HG02973 (cell line): ENCODE measurements around the gene SH3PXD2B.
"Not testable (repeated sequence)": the region's sequence is repeated elsewhere in the genome, so short reads cannot be mapped to it uniquely, and the experiment has no call there.

Experiments
- ATAC-seq: cut with Tn5 transposase; IDR thresholded peaks from one replicate; pipeline ENCODE4 v1.9.1; 2021; ENCODE audit warnings: moderate library complexity; ENCODE audit not compliant: unreplicated experiment

The SH3PXD2B gene

DNA sequence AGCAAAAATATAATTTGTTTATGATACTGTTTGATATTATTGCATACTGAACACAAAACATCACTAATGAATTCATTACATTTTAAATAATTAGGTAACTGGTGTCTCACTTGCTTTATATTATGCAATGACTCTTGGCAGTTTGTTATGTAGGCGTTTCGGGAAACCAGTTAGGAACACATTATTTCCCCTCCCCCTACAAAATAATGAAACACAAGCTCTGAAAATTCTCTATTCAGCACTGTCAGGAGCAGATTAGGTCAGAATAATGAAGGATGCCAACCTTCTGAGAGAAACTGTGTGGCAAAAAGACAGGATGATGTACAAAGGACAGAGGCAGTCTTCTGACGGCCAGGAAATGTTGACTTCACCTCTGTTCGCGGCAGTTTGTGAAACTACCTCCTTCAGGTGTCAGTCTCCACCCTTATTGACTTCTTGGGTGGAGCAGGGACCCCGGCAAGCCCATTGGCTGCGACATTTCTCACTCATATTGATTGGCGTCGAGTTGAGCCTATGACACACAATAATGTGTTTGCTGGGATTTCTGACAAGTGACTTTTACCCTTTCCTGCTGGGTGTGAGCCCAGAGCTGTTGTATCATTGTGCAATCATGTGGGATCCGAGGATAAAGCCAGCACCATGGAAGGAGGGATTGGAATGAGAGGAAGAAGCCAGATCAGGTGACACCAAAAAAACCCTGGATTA lies 33.9 kb downstream of the SH3PXD2B start:
- ATAC-seq = no peak

DNA sequence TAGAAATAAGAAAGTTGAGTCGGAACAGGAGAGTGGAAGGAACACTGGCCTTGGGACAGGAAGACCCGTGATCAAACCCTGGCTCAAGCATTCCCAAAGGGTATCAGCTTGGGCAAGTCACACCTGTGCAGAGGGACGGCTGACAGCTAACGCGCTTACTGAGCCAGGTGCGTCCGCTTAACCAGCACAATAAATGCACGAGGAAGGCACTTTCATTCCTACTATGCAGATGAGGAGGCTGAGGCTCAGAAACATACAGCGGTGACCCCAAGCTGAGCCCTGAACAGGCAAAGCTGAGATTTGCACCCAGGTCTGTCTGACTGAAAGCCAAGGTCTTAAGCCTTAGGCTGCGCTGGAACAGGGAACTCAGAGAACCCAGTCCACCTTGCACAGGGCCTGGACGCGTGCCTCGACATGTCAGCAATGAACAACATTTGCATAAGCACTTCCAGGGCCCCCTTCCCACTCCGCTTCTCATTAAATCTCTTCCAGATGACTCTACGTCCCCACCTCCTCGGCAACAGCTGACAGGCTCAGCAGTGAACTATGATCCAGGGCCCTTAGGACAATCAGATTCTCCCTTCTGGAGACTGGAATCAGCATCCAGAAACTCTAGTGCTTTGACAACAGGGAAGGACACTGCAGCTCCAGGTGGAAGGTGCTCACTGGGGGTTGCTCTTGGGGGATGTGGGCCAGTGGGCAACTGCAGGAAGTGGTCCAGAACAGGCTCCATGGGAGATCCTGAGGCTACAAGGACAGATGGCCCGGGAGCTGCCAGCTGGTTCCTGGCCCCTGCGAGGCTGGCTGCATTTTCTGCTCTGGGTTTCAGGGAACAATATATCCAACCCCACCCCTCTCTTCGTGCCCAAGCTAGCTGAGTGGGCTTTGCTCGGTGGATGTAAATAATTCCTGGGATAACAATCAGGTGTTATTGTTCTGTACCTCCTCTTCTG lies 35.2 kb downstream of the SH3PXD2B start:
- ATAC-seq = no peak

DNA sequence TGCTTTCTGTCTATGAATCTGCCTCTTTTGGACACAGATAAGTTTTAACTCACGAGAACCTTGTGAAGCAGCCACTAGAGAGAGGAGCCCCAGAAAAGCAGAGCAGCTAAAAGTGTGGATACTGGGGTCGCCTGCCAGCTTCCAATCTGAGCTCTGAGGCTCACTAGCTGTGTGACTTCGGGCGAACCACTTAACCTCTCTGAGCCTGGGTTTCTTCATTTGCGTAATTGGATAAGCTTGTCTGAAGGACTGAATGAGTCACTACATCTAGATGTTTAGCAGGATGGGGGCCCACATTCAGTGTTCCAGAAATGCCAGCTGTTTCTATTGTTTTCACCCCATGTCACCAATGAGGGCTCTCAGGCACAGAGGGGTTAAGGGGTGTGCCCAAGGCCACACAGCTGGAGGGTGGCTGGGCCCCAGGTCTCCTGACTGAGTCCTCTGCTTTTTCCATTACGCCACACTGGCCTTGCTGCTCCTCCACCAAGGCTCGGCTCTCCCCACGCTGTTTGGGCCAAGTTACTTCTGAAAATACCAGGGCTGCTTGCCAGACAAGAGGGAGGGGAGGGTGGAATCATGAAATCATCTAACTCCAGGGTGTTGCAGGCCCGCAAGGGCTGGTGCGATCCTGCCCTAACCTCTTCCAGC lies 36.2 kb downstream of the SH3PXD2B start:
- ATAC-seq = no peak

DNA sequence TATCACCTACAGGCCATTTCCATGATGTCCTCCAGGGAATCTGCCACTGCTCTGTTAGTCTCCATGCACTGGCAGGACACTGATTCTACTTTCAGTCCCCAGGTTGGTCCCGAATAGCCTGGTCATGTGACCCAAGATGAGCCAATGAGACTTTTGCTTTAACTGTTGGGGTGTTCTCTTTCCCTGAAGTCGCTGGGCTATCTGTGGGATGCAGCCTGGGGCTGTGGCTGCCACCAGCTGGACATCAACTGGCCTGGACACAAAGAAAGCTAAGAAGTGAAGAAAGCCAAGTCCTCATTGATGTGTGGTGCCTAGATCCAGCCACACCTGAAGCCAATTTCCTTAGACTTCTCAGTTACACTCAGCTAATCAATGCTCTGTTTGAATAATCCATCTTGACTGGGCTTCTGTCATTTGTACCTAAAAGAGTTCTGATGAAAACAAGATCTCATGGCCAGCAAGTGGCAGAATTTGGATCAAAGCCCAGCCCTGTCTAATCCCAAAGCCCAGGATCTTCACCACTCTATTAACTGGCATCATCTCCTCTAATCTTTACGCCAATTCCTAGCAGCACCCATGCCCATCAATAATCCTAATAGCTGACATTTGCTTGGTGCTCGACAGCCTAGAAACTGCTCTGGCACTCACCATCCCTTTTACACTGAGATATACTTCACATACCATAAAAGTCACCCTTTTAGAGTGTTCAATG lies 37.0 kb downstream of the SH3PXD2B start:
- no peak for ATAC-seq

DNA sequence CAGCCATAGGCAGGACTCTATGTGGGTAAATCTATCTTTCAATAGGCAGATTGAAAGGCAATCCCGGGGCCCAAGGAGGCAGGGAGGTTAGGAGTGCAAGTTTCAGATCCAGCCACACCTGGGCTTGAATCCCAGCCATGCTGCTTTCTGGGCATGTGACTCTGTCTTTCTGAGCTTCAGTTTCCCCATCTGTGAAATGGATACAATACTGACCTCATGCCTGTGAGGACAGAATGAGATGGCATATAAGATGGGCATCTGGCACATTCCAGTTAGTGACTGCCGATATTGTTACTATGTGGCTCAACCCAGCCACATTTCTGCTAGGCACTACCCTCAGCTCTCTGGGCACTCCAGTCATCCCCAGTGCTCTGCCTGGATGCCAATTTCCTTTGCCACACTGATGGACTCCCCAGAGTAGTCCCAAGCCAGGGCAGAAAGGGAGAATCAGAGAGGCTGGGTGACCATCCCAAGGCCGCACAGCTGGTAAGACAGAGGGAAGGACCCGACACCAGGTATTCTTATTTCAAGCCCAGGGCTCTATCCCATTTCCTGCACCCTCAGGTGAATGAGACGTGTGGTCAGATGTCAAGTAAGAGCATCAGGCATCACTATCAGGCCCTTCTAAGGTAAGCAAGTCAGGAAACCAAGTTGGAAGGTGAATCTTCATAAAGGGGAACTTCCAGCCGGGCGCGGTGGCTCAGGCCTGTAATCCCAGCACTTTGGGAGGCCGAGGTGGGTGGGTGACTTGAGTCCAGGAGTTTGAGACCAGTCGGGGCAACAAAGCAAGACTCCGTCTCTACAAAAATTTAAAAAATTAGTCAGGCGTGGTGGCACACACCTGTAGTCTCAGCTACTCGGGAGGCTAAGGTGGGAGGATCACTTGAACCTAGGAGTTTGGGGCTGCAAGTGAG lies 38.7 kb downstream of the SH3PXD2B start:
- no peak for ATAC-seq

DNA sequence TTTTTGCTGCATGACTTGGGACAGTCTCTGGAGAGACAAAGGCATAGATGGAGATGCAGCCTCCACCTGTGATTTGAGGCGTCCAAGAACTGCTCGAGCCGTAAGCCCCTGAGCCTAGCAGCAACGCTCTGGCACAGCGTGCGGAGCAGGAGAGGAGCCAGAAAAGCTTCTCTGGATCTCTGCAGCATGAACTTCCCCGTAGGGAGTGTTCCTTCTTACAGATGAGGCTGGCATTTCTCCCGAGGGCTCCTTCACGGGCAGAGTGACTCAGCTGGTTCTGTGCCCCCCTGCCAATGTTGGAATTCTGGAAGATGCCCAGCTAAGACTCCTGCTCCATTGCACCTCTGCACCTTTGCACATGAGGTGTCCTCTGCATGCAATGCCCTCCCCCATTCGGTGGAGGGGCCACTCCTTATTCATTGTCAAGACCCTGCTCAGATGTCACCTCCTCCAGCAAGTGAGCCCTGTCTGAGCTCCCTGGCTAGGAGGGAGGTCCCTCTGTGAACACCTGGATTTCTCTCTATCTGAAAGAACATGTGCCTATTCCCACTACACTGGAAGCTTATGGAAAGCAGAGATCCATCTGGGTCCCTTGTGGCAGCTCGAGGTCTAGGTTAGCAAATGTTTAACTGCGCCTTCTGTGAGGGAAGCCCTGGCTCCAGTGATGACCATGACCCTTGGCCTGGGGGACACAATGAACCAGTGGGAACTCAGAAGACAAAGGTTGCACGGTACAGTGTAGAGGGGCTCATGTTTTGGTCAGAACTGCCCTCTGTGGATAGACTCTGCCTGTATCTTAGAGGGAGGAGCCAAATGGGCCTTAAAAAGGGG lies 39.6 kb downstream of the SH3PXD2B start:
- ATAC-seq = no peak

DNA sequence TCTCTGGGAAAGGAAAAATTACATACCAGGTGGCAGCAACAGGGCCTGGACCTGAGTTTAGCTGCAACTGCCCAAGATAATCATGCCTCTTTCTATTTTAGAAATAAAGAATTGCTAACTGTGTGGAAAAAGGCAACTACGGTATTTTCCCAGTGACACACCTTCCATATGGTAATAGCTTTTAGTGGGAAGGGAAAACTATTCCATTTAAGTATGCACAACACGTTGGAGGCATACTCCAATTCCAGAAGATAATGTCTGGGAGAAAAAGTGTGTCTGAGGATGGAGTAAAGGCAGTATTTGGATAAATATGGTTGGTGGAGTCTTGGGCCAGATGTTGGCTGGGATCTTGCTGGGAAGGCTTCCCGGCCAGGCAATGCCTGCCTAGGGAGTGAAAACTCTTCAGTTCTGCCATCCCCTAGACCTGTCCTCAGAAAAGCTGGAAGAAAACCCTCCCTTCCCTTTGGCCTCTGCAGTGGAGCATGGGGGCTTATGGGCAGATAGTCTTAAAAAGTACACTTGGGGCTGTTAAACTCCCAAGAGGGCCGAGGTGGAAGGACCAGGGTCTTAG lies 40.6 kb downstream of the SH3PXD2B start:
- no peak for ATAC-seq

DNA sequence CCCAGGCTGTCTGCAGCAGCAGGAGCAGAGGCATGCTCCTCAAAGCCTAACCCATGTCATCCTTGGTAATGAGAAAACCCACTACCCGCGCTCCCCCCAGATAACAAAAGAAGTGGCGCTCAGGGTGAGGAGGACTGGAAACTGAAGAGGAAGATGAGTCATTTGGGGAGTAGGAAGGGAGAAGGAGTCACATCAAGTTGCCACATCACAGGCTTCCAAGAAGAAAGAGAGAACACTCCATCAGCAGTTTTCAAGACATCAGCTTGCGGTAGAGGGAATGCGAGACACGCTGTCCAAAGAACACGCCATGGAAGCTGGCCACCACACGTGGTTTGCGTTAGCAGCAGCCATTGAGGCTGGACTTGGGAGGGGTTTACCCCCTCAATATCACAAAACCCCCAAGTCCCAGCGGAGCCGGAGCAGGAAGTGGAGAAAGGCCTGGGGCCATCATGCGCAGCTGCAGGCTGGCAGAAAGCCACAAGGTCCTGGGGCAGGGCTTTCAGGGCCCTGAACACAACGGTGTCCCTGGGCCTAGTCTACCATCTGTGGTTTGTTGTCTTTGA lies 41.5 kb downstream of the SH3PXD2B start:
- ATAC-seq = no peak

DNA sequence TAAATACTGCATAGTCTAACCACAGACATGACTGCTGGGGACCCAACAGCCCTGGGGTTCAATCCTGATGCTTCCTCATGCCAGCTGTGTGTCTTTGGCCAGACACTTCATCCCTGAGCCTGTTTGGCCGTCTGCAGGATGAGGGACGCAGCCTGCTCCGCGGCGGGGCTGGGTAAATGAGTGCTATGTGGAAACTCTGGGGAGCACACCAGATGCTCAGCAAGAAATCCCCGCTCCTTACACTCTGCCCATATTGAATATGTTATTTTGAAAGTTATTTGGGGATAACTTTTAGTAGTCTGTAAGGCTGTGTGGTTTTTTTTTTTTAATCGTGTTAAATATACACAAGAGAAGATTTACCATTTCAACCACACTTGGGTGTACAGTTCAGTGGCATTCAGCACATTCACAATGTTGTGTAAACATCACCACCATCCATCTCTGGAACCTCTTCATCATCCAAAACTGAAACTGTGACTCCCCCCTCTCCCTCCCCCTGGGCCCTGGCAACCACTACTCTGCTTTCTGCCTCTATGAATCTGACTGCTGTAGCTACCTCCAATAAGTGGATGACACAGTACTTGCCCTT lies 42.7 kb downstream of the SH3PXD2B start:
- ATAC-seq = no peak

DNA sequence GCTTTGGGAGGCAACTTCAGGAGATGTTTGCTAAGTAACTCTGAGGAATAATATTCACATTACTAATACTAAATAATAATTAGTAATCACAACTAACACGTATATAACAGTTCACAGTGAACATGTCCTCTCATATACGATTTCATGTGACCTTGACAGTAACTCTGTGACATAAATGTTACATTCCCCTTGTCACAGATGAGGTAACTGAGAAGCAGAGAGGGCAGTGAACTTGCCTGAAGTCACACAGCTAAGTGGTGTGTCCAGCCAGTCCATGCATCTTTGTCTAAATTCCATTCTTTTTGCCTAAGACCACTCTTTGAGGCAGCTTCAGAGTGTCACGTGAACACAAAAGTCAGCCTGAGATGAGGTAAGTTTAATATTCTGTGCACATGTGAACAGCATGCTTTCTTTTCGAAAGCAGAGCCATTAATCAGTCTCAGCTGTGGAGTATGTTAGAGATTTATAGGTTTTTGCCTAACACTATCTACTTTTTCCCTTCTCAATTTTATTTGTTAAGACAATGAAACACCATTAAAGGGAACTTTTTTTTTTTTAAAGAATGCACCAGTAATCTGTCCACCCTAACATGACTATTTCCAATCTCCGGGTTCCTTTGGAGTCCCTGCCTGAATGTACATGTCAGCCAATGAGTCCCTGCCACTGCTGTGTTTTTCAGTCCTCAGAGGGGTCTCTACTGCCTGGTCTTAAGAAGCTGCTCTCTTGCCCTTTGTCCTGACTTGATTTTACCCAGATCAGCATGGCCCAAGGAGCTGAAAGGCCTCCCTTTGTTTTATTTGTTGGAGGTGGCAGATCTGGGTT lies 43.5 kb downstream of the SH3PXD2B start:
- no peak for ATAC-seq

DNA sequence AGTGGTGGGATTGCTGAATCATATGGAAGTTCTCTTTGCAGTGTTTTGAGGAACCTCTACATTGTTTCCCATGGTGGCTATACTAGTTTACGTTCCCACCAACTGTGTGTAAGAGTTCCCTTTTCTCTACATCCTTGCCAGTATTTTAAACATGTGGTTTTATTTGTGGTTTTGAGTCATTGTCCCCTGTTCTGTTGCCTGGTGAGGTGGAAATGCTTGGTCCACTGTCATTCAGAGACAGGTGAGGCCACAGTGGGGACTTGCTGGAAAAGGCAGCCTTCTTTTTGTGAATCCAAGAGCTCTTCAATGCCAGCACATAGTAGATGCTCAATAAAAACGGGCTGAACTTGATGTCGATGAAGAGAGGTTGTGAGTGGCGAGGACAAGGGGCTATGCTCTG lies 44.2 kb downstream of the SH3PXD2B start:
- no peak for ATAC-seq

DNA sequence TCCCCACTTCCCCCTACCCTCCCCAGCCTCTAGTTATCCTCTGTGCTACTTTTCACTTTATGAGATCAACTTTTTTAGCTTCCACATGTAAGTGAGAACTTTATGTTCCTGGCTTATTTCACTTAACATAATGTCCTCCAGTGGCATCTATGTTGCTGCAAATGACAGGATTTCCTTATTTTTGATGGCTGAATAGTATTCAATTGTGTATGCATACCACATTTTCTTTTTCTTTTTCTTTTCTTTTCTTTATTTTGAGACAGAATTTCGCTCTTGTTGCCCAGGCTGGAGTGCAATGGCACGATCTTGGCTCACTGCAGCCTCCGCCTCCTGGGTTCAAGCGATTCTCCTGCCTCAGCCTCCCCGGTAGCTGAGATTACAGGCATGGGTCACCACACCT lies 44.8 kb downstream of the SH3PXD2B start:
- ATAC-seq = not testable (repeated sequence)

DNA sequence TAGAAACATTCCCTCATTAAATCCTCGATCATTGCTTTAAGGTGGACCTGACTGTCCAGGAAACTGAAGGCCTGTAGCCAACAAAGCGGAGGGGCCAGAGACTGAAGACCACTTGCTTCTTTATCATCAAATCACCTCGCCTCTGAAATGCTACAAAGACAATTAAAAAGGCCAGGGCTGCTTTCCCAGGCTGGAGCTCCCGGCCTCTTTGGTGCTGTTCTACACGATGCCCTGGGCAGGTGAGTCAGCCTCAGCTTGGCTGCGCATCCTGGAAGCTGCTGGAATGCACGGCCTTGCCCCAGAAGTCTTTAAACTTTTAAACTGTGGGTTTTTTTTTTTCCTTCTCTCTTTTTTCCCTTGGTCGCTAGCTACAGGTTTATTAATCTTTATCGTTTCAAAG lies 46.5 kb downstream of the SH3PXD2B start:
- no peak for ATAC-seq

DNA sequence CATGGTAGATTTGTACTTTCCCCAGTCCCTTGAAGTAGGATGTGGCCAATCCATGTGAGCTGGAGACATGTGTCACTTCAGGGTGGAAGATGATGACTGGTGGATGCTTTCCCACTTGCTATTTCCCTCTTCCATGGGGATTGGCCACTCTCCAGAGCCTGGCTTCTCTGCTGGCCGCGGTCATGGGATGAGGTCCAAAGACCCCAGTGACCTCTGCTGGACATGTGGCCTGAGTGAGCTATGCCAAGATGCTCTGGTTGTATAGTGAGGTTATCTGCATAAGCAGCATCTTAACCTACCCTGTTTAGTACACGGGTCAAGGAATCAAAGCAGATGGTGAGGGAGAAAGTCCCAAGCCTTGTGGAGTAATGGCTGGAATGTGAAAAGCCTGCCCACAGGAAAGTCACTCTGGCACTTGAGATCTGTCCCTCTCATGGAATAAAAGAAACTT lies 47.1 kb downstream of the SH3PXD2B start:
- no peak for ATAC-seq

DNA sequence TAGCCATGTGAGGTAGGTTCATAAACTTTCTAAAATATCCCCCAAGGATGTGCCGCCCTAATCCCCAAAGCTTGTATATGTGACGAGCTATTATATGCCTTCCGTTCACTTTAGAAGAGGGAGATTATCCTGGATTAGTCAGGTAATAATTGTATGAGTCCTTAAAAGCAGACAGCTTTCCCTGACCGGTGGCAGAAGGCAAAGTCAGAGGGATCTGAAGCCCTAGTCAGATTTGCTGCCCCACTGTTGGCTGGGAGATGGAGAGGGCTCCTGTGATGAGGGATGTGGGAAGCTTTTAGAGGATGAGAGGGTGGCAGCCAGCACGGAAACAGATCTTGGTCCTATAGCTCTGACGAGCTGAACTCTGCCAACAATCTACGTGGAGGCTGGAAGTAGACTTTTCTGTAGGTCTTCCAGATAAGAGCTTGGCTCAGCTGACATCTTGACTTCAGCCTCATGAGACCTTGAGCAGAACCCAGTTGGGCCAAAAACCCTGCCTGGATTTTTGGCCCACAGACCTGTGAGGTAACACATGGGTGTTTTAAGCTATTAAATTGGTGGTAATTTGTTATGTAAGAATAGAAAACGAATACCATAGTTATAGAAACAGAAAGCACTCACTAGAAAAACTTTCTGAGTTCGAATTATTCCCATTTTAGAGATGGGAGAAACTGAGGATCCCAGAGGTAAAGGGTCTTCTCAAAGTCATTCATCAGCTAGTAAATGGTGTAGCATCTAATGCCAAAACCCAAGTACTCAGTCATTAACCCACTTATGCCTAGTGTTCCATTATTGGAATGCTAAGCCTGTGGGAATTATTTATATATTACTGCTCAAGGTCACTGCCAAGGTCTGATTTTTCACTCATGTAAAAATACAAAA lies 48.9 kb downstream of the SH3PXD2B start:
- ATAC-seq = no peak

DNA sequence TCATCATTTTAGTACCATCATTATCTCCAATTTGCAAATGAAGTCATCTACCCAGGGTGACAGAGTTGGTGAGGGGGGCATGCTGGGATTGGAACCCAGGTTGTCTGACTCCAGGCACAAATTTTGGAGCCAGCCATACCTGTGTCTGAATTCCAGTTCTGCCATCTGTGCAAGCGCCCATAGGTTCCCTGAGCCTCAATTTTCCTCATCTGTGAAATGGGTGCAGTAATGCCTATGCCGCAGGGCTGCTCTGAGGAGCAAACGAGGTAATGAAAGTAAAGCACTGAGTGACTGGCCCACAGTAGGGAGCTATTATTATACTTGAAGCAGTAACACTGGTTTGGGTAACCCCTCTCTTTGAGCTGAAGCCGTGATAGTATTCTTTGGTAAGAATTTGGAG lies 49.6 kb downstream of the SH3PXD2B start:
- ATAC-seq = no peak
